HepG2 (cell line): Measurements from ENCODE around the gene NEURL4. TPM values are rescaled to one million over a fixed set of nuclear protein-coding genes. Genes with fewer than 3 reads are reported as not detected.
A peak's percentile ranks its signal among the peaks of the same experiment; 100 is the strongest.

Source experiments
- ADNP ChIP-seq: sonication (generic); formaldehyde crosslinking; IDR thresholded peaks from 2 replicates; pipeline ENCODE4 v1.4.0; 2020; ENCODE audit warnings: missing genetic modification reagents
- CHD2 ChIP-seq: IDR thresholded peaks from 2 replicates; pipeline ENCODE4 v1.6.1; 2011; ENCODE audit warnings: low read depth, low read length, improper control_type of control experiment
- ELF4 ChIP-seq: sonication (generic); formaldehyde crosslinking; IDR thresholded peaks from 2 replicates; pipeline ENCODE4 v1.5.0; 2020; ENCODE audit warnings: missing genetic modification reagents, mild to moderate bottlenecking, moderate library complexity, borderline replicate concordance
- GZF1 ChIP-seq: sonication (generic); formaldehyde crosslinking; IDR thresholded peaks from 2 replicates; pipeline ENCODE4 v1.5.1; 2020; ENCODE audit warnings: mild to moderate bottlenecking, missing genetic modification reagents
- HDAC2 ChIP-seq: sonication (generic); formaldehyde crosslinking; IDR thresholded peaks from 2 replicates; pipeline ENCODE4 v1.4.0; 2020; ENCODE audit warnings: missing genetic modification reagents
- MXD1 ChIP-seq: sonication (generic); formaldehyde crosslinking; IDR thresholded peaks from 2 replicates; pipeline ENCODE4 v1.4.0; 2020; ENCODE audit warnings: mild to moderate bottlenecking, missing genetic modification reagents
- NR1H2 ChIP-seq: sonication (generic); formaldehyde crosslinking; IDR thresholded peaks from 2 replicates; pipeline ENCODE4 v1.8.1; 2022; ENCODE audit warnings: low read depth, missing genetic modification reagents, borderline replicate concordance
- NR2C2 ChIP-seq: sonication (generic); formaldehyde crosslinking; IDR thresholded peaks from 2 replicates; pipeline ENCODE4 v1.4.0; 2020; ENCODE audit warnings: missing genetic modification reagents, mild to moderate bottlenecking, moderate library complexity, borderline replicate concordance
- PHF21A ChIP-seq: sonication (generic); formaldehyde crosslinking; IDR thresholded peaks from 2 replicates; pipeline ENCODE4 v1.5.0; 2020; ENCODE audit warnings: mild to moderate bottlenecking, missing genetic modification reagents
- RBFOX2 ChIP-seq: fragments of 200-400 bp; formaldehyde crosslinking; IDR thresholded peaks from 2 replicates; pipeline ENCODE4 v1.6.1; 2017; ENCODE audit warnings: low read depth, mild to moderate bottlenecking, low read length
- RFX5 ChIP-seq: IDR thresholded peaks from 2 replicates; pipeline ENCODE4 v1.6.1; 2011; ENCODE audit warnings: low read depth, low read length, improper control_type of control experiment
- SNRNP70 ChIP-seq: fragments of 200-400 bp; formaldehyde crosslinking; IDR thresholded peaks from 2 replicates; pipeline ENCODE4 v1.6.1; 2017; ENCODE audit warnings: mild to moderate bottlenecking, low read depth, low read length, moderate library complexity
- ZFP36L1 ChIP-seq: sonication (generic); formaldehyde crosslinking; IDR thresholded peaks from 2 replicates; pipeline ENCODE4 v1.8.0; 2022; ENCODE audit warnings: mild to moderate bottlenecking, missing genetic modification reagents, moderate library complexity
- ZFY ChIP-seq: sonication (generic); formaldehyde crosslinking; IDR thresholded peaks from 2 replicates; pipeline ENCODE4 v1.4.0; 2020; ENCODE audit warnings: missing genetic modification reagents
- ZMYM2 ChIP-seq: sonication (generic); formaldehyde crosslinking; IDR thresholded peaks from 2 replicates; pipeline ENCODE4 v1.8.0; 2022; ENCODE audit warnings: mild to moderate bottlenecking, missing genetic modification reagents
- ZNF335 ChIP-seq: sonication (generic); formaldehyde crosslinking; IDR thresholded peaks from 2 replicates; pipeline ENCODE4 v1.4.0; 2020; ENCODE audit warnings: missing genetic modification reagents
- ZNF343 ChIP-seq: sonication (generic); formaldehyde crosslinking; IDR thresholded peaks from 2 replicates; pipeline ENCODE4 v1.4.0; 2020; ENCODE audit warnings: mild to moderate bottlenecking, missing genetic modification reagents
- ZNF569 ChIP-seq: sonication (generic); formaldehyde crosslinking; IDR thresholded peaks from 2 replicates; pipeline ENCODE4 v1.5.0; 2020; ENCODE audit warnings: mild to moderate bottlenecking, missing genetic modification reagents, moderate library complexity, borderline replicate concordance
- ZNF761 ChIP-seq: sonication (generic); formaldehyde crosslinking; conservative IDR thresholded peaks from 2 replicates; pipeline ENCODE4 v1.4.0; 2020; ENCODE audit warnings: mild to moderate bottlenecking, missing genetic modification reagents
- ZNF782 ChIP-seq: sonication (generic); formaldehyde crosslinking; IDR thresholded peaks from 2 replicates; pipeline ENCODE4 v1.4.0; 2020; ENCODE audit warnings: missing genetic modification reagents, mild to moderate bottlenecking, borderline replicate concordance
- polyA plus RNA-seq, 8 experiments: library from polyadenylated mRNA; depleted of rRNA in 3 of 8; stranded (reverse) in 7 of 8; unstranded in 1 of 8; fragments of >200 nt; fragmentation: Illumina TruSeq in 4 of 8; extraction: Trizol in 4 of 8; gene quantifications; 2 replicates each; pipeline versions ENCODE4 v1.2.1 to v1.2.3, GENCODE V29; 2011 to 2016; ENCODE audit warnings: low read depth in 4 of 8, missing spikeins in 1 of 8, mixed read lengths in 1 of 8; ENCODE audit not compliant: insufficient read depth in 1 of 8
- total RNA-seq, 5 experiments: library from RNA; depleted of rRNA; stranded (reverse); fragments of >200 nt; fragmentation: Illumina TruSeq; extraction: Trizol; gene quantifications; 2 replicates each; pipeline ENCODE4 v1.2.3, GENCODE V29; 2016; ENCODE audit warnings: low read depth in 1 of 5
- TF ChIP-seq, protein P1 (sequence below): sonication (generic); formaldehyde crosslinking; IDR thresholded peaks from 2 replicates; pipeline ENCODE4 v1.4.0; 2020; ENCODE audit warnings: missing genetic modification reagents
- TF ChIP-seq, protein P2 (sequence below): sonication (generic); formaldehyde crosslinking; IDR thresholded peaks from 2 replicates; pipeline ENCODE4 v1.4.0; 2020; ENCODE audit warnings: missing genetic modification reagents
- TF ChIP-seq, protein P3 (sequence below): IDR thresholded peaks from 2 replicates; pipeline ENCODE4 v1.6.1; 2016; ENCODE audit warnings: low read depth, borderline replicate concordance

Gene NEURL4
- total and polyA plus RNA-seq, 2 of the 13 experiments (the other 11 are each of a cell fraction or from before 2014, with no cell fraction given) = 14.8 to 15.7 TPM

DNA sequence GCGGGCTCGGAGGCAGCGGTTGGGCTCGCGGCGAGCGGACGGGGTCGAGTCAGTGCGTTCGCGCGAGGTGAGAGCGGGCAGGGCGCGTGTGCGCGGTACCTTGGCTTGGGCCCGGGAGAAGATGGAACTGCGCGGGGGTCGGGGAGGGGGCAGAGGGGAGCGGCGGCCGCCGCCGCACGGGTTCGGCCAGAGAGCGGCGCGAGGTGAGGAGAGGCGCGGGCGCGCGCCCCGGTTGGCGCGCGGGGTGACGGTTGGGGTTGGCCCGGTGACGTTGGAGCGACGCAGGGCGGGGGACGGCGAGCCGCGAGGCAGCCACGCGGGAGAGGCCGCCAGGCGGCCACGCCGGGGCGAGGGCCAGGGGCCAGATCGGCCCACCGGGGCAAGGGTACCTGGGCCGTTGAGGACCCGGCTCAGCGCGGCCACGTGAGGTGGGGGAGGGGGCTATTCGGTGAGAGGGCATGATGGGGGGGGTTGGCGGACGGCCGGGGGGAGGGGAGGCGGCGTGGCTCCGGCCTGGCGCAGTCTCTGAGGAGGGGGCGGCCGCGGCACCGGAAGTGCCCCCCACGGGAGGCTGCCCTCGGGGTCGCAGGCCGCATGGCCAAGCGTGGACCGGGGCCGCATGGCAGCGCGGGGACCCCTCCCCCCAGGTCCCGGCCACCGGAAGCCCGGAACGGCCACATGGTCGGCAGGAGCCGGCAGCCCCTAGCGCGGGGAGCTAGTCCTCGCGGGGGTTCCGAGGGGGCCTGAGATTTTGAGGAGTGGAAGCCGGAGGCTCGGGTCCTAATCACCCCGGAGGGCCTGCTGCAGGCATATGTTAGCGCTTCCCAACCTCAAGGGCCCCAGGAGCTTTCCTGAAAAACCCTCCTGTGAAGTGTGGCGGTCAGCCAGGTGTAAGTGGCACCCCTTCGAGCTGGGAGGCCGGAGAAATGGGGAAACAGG is 21.2 kb downstream of the NEURL4 start (continued):
- TF ChIP-seq, protein P1, sequence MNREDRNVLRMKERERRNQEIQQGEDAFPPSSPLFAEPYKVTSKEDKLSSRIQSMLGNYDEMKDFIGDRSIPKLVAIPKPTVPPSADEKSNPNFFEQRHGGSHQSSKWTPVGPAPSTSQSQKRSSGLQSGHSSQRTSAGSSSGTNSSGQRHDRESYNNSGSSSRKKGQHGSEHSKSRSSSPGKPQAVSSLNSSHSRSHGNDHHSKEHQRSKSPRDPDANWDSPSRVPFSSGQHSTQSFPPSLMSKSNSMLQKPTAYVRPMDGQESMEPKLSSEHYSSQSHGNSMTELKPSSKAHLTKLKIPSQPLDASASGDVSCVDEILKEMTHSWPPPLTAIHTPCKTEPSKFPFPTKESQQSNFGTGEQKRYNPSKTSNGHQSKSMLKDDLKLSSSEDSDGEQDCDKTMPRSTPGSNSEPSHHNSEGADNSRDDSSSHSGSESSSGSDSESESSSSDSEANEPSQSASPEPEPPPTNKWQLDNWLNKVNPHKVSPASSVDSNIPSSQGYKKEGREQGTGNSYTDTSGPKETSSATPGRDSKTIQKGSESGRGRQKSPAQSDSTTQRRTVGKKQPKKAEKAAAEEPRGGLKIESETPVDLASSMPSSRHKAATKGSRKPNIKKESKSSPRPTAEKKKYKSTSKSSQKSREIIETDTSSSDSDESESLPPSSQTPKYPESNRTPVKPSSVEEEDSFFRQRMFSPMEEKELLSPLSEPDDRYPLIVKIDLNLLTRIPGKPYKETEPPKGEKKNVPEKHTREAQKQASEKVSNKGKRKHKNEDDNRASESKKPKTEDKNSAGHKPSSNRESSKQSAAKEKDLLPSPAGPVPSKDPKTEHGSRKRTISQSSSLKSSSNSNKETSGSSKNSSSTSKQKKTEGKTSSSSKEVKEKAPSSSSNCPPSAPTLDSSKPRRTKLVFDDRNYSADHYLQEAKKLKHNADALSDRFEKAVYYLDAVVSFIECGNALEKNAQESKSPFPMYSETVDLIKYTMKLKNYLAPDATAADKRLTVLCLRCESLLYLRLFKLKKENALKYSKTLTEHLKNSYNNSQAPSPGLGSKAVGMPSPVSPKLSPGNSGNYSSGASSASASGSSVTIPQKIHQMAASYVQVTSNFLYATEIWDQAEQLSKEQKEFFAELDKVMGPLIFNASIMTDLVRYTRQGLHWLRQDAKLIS (CRISPR knock-in tag) = no peak
- TF ChIP-seq PHF21A (no peak), ADNP (CRISPR knock-in tag) (no peak), ZMYM2 (CRISPR knock-in tag) (no peak), NR1H2 (CRISPR knock-in tag) (peak; percentile 41; the same call in 1 of the 2 replicates), CHD2 (no peak), ZNF343 (CRISPR knock-in tag) (0 out of 2 replicates have a peak, but pooled peaks have one; percentile 40), ZNF761 (peak; percentile 30; the same call in 1 of the 2 replicates), ZFP36L1 (CRISPR knock-in tag) (0 out of 2 replicates have a peak, but pooled peaks have one; percentile 10), MXD1 (CRISPR knock-in tag) (peak; percentile 77), ELF4 (CRISPR knock-in tag) (no peak), ZFY (CRISPR knock-in tag) (peak; percentile 52; the same call in 1 of the 2 replicates), GZF1 (CRISPR knock-in tag) (no peak), RBFOX2 (peak; percentile 86), NR2C2 (CRISPR knock-in tag) (no peak), ZNF335 (no peak), RFX5 (no peak), ZNF569 (no peak), SNRNP70 (no peak), ZNF782 (CRISPR knock-in tag) (peak; percentile 16; the same call in 1 of the 2 replicates), HDAC2 (CRISPR knock-in tag) (no peak)
- TF ChIP-seq, protein P2, sequence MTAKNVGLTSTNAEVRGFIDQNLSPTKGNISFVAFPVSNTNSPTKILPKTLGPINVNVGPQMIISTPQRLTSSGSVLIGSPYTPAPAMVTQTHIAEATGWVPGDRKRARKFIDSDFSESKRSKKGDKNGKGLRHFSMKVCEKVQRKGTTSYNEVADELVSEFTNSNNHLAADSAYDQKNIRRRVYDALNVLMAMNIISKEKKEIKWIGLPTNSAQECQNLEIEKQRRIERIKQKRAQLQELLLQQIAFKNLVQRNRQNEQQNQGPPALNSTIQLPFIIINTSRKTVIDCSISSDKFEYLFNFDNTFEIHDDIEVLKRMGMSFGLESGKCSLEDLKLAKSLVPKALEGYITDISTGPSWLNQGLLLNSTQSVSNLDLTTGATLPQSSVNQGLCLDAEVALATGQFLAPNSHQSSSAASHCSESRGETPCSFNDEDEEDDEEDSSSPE = no peak
- TF ChIP-seq, protein P3, sequence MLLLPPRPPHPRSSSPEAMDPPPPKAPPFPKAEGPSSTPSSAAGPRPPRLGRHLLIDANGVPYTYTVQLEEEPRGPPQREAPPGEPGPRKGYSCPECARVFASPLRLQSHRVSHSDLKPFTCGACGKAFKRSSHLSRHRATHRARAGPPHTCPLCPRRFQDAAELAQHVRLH (CRISPR knock-in tag) = 0 out of 2 replicates have a peak, but pooled peaks have one; percentile 32
